Stimulated activated CD8-positive, alpha-beta memory T cell treated with anti-CD3 and anti-CD28 coated beads, Interleukin-4, amount 100 ng/mL, for 1 hour (primary cell): ENCODE results near the gene ITIH6.
"Not testable (repeated sequence)": the region's sequence is repeated elsewhere in the genome, so short reads cannot be mapped to it uniquely, and the experiment has no call there.

Source experiments
- DNase-seq, 2 donors: peaks; one replicate each; pipeline ENCODE4 v3.0.0-alpha.2; 2020; ENCODE audit warnings: low read depth in 2 of 2, low spot score in 1 of 2

Gene ITIH6

GRCh38 chrX:54738567-54738966 is 59.5 kb downstream of the ITIH6 start:
- DNase-seq: not testable (repeated sequence)

DNA sequence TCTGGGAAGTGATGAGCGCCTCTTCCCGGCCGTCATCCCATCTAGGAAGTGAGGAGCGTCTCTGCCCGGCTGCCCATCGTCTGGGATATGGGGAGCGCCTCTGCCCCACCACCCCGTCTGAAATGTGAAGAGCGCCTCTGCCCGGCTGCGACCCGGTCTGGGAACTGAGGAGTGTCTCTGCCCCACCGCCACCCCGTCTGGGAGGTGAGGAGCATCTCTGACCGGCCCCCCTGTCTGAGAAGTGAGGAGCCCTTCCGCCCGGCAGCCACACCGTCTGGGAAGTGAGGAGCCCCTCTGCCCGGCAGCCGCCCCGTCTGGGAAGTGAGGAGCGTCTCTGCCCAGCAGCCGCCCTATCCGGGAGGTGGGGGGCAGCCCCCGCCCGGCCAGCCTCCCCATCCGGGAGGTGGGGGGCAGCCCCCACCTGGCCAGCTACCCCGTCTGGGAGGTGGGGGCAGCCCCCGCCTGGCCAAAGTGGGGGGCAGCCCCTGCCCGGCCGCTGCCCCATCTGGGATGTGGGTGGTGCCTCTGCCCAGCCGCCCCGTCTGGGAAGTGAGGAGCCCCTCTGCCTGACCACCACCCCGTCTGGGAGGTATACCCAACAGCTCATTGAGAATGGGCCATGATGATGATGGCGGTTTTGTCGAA is 61.6 kb downstream of the ITIH6 start:
- not testable (repeated sequence) for DNase-seq

- no peak for DNase-seq
Measured at GRCh38 chrX:54721424-54721823, 76.6 kb downstream of the ITIH6 start.

- no peak for DNase-seq
Measured at GRCh38 chrX:54715621-54716020, 82.4 kb downstream of the ITIH6 start.

DNA sequence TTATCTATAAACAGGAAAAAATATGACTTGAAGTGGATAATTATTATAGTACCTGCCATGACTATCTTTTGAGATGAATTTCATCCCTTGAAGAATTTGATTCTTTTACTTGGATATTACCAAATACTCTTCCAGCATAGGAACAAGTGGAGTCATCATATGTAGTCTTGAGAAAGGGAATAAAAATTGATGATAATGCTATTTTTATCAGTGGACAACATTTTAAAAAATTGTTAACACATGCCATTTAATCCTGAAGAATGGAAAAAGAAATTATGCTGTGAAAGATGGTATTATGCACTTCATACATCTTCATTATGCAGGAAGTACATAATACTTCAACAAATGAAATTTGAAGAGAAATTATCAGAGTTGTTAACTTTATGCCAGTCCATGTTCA is 83.6 kb downstream of the ITIH6 start:
- no peak for DNase-seq

DNA sequence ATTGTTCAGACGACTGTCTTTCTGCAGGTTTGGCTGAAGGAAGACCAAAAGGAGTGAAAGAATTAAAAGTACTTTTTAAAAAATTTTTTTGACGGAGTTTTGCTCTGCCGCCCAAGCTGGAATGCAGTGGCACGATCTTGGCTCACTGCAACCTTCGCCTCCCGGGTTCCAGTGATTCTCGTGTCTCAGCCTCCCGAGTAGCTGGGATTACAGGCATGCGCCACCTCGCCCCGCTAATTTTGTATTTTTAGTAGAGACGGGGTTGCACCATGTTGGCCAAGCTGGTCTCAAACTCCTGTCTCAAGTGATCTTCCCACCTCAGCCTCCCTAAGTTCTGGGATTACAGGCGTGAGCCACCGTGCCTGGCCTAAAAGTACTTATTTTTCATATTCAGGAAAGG is 86.3 kb downstream of the ITIH6 start:
- no peak for DNase-seq

- DNase-seq: no peak
Measured at GRCh38 chrX:54710920-54711319, 87.1 kb downstream of the ITIH6 start.

DNA sequence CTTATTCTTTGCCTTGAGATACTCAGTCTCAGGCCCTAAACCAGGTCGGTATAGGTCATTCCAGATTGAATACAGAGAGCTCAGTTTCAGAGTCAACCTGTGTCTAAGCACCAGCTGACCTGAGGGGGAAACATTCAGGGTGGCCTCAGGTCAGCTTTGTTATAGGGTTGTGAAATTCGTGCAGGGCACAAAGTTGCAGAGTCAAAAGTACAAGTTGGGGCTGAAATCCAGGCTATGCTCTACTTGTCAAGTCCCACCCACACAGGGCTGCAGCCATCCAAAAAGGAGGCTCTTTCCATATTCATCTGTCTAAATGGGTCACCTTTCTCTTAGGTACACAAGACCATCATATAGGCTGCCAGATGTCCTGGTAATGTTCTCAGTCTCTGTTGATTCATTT is 89.7 kb downstream of the ITIH6 start:
- DNase-seq: no peak
